Lower leg skin (tissue), 4 donors: Measurements from ENCODE around the gene HMG20B. TPM values are rescaled to one million over a fixed set of nuclear protein-coding genes. Genes with fewer than 3 reads are reported as not detected.

Experiments used
- DNase-seq, 2 donors: peaks; one replicate each; pipeline ENCODE4 v3.0.0-alpha.2; 2019; ENCODE audit warnings: low spot score in 2 of 2
- H3K4me3 ChIP-seq: fragments of 200-600 bp; sonication (generic); 2 replicates; pipeline ENCODE4 v1.5.1; 2017; ENCODE audit warnings: mild to moderate bottlenecking, low read depth; ENCODE audit not compliant: poor library complexity, severe bottlenecking
- CTCF ChIP-seq, 3 donors: fragments of 450-650 bp; IDR thresholded peaks; one replicate each; pipeline ENCODE4 v1.5.1; 2016; ENCODE audit warnings: antibody characterized with exemption in 3 of 3, mild to moderate bottlenecking in 3 of 3, moderate library complexity in 2 of 3
- POLR2A ChIP-seq, 2 donors: fragments of 450-650 bp; IDR thresholded peaks; one replicate each; pipeline ENCODE4 v1.6.1; 2016 to 2017; ENCODE audit warnings: antibody characterized with exemption in 2 of 2, mild to moderate bottlenecking in 1 of 2, moderate library complexity in 1 of 2
- WGBS, 2 donors: methylation state at CpG; one replicate each; pipeline ENCODE4 v1.1.5; 2018; 5-methylcytosine and 5-hydroxymethylcytosine counted together
- intact Hi-C: fragments of 100-400 bp; cut with DNase I; formaldehyde crosslinking; loops from one replicate; pipeline ENCODE4 v1.15.0; 2023; ENCODE audit warnings: low total_unique reads
- total RNA-seq, 4 donors: library from RNA; depleted of rRNA; stranded (reverse); fragments of >200 nt; gene quantifications; one replicate each; pipeline ENCODE4 v1.1.0, GENCODE V29; 2016

Gene HMG20B
- total RNA-seq, 4 donors from 2014 or later, result 112 to 135 (median 123) TPM

GRCh38 chr19:3531716-3532115, 41.0 kb upstream of the HMG20B start:
- WGBS, 2 donors, result 96 to 97% methylated on average over 9 to 27 of the region's 29 CpGs
- no peak for DNase-seq
- TF ChIP-seq CTCF (IDR thresholded peaks at IDR 0.05), result no peak
- no peak for TF ChIP-seq POLR2A (IDR thresholded peaks at IDR 0.05)
- H3K4me3 ChIP-seq, result no peak overlapping the region
- intact Hi-C loops, result no loop called here

DNA sequence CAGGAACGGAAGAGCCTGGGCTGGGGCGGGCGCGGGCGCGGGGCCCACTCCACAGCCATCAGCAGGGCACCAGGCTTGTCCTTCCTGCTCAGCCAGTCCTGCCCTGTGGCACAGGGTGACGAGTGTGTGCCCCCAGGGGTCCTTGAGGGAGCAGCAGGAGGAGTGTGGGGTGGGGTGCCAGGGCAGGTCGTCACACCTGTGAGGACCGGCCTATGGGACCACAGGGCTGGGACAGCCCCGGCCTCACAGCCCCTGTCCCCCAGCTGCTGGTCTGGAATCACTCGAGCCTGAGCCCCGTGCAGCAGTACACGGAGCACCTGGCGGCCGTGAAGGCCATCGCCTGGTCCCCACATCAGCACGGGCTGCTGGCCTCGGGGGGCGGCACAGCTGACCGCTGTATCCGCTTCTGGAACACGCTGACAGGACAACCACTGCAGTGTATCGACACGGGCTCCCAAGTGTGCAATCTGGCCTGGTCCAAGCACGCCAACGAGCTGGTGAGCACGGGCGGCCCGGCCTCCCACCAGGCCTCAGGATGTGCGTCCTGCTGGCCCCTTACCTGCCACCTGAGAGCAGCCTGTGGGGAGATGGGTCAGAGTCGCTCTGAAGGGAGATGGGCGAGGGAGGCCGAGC, 40.5 kb upstream of the HMG20B start:
- WGBS, 2 donors, result 86 to 95% methylated on average over 23 to 25 of the region's 33 CpGs
- intact Hi-C loops, result no loop called here
- no peak overlapping the region for H3K4me3 ChIP-seq
- no peak for TF ChIP-seq CTCF (IDR thresholded peaks at IDR 0.05)
- TF ChIP-seq POLR2A (IDR thresholded peaks at IDR 0.05), result no peak
- no peak for DNase-seq

GRCh38 chr19:3533033-3533432, 39.7 kb upstream of the HMG20B start:
- intact Hi-C loops, result no loop called here
- DNase-seq, result no peak
- 86 to 88% methylated on average over 17 of the region's 17 CpGs for WGBS, 2 donors
- no peak overlapping the region for H3K4me3 ChIP-seq
- TF ChIP-seq POLR2A (IDR thresholded peaks at IDR 0.05) (no peak), CTCF (IDR thresholded peaks at IDR 0.05) (no peak)

GRCh38 chr19:3533563-3534216, 39.1 kb upstream of the HMG20B start:
- no peak overlapping the region for H3K4me3 ChIP-seq
- 80 to 83% methylated on average over 12 of the region's 12 CpGs for WGBS, 2 donors
- no peak for DNase-seq
- intact Hi-C loops, result no loop called here
- TF ChIP-seq CTCF (IDR thresholded peaks at IDR 0.05), result no peak
- no peak for TF ChIP-seq POLR2A (IDR thresholded peaks at IDR 0.05)

DNA sequence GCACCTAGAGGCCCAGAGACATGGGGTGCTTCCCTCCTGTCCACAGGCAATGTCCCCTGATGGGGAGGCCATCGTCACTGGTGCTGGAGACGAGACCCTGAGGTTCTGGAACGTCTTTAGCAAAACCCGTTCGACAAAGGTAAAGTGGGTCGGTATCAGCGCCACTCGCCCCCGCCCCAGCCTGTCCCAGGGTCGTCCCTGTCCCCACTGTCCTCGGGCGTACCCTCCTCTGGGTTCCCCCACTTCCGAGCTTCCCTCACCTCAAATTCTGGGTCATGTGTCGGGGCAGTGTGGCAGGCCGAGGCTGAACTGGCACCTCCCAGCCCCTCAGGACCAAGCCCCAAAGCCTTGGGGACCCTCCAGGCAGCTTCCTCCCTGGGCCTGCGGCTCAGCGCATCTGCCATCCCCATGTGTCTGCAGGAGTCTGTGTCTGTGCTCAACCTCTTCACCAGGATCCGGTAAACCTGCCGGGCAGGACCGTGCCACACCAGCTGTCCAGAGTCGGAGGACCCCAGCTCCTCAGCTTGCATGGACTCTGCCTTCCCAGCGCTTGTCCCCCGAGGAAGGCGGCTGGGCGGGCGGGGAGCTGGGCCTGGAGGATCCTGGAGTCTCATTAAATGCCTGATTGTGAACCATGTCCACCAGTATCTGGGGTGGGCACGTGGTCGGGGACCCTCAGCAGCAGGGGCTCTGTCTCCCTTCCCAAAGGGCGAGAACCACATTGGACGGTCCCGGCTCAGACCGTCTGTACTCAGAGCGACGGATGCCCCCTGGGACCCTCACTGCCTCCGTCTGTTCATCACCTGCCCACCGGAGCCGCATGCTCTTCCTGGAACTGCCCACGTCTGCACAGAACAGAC, 38.1 kb upstream of the HMG20B start:
- DNase-seq, result no peak
- no peak for TF ChIP-seq CTCF (IDR thresholded peaks at IDR 0.05)
- intact Hi-C loops, result no loop called here
- WGBS, 2 donors, result 89% methylated on average over 38 of the region's 38 CpGs
- H3K4me3 ChIP-seq, result no peak overlapping the region
